ENCODE data around the gene MTHFR.
A peak's percentile ranks its signal among the peaks of the same experiment; 100 is the strongest.

The MTHFR gene

DNA sequence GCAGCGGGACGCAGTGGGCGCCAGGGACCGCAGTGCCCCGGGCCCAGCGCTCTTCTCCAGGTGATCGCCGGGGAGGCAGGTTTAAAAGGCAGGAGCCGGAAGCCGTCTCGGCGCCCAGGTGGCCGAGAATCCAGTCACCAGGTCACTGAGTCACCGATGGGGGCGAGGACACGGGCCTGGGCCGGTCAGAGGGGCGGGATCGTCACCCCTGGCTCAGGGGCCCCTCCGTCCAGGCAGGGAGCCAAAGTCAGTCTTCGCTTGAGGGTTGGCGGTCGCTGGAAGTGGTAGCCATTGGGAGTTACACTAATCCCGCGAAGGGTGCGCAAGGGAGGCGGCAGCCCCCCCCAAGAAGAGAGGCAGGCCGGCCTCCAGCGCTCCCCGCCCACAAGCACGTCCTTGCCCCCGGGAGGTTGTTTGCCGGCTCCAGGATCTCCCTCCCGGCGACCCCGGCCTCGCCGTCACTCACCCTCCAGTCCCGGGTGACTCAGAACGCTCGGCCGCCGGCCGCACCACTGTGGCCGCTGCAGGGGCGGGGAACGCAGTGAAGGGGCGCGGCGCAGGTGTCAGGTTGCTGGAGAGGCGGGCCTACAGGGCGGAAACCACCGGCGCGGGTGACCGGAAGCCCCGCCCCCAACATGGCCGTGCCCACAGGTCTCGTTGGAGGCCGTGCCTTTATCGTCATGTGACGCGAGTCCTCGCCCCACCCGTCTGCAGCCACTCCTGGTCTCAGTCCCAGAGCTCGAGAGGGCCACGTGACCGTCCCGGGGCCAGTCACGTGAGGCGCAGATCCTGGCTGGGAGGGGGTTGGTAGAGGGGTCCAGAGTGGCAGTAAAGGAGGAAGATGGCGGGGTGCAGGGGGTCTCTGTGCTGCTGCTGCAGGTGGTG, at the start of gene MTHFR, which contains the start of gene CLCN6:
MTHFR (minus strand) TSS at position 543 of the 885 bp plus-strand sequence. CDS start 2,848 bp downstream, outside the sequence.
CLCN6 (plus strand) TSS at position 770 of the 885 bp plus-strand sequence; CDS start at position 842, 72 bp downstream.
- peak; percentile 100 for DNase-seq

DNA sequence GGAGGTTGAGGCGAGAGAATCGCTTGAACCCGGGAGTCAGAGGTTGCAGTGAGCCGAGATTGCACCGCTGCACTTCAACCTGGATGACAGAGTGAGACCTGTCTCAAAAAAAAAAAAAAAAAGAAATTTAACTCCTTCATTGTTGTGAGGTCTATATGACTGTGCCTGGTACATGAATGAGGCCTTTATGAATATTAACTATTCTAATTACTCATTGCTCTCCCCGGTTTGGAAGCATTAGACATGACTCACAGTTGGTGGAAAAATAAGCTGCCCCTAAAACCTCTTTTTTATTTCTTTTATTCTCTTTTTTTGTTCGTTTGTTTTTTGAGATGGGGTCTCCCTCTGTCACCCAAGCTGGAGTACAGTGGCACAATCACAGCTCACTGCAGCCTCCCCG, 49.7 kb upstream of the MTHFR start:
- DNase-seq = no peak

DNA sequence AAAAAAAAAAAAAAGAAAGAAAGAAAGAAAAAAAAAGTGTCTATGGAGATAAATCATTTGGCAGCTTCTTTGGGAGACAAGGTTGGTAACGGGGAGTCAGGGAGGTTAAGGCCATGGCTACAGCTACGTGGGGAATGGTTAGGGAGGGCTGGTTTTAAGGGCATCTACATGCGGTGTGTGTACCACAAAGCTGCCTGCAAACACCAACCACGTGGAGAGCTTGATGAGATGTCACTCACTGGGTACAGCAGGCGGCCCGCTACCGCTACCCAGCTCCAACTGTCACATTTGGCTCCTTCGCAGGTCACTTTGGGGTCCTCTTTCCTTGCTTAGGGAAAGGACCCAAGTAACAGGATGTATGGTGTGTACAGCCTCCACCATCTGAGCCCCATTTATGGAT, 48.8 kb upstream of the MTHFR start:
- peak; percentile 19 for DNase-seq

DNA sequence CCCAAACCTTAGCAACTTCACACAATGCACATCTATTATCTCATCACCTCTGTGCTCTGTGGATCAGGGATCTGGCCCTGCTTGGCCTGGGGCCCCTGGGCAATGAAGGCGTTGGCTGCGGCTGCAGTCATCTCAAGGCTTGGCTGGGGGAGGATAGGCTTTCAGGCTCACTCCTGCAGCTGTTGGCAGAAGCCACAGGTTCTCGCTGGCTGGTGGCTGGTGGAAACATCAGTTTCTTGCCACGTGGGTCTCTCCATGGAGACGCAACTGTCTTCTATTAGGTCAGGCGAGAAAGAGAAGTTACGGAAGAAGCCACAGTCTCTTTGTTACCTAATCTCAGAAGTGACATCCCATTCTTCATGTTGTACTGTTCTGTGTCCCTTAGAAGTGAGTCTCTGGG, 45.4 kb upstream of the MTHFR start:
- no peak for DNase-seq

DNA sequence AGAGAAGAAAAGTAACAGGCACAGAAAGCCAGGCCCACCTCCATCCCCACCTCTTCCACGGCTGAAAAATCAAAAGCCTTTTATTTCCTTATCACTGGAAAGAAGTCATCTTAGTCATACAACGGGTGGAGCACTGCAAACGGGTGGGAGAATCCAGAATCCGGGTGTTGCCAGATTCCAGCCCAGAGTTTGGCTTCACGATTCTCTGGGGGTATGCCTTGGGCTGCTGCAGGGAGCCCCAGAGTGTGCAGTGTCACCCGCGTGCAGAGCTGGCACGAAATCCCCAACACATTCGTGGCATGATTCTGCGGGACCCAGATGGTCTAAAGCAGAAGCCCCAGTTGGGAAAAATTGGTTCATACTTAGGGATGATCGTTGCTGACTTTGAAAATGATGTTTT, 44.4 kb upstream of the MTHFR start:
- DNase-seq = no peak

DNA sequence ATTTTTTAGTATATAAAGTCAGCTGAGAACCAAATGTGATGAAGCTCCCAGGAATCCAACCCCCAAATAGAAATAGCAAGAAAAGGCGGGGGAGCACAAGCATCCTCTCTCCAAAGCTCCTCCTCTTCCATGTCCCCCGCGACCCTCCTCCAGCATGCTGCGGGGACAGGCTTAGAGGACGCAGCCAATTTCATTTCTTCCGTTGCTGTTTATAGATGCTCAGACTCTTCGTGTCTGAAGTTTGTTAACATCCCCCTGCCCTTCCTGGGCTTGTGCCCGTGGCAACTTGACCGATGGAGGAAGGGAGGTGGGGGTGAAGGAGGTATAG, 42.6 kb upstream of the MTHFR start:
- DNase-seq = peak; percentile 54

DNA sequence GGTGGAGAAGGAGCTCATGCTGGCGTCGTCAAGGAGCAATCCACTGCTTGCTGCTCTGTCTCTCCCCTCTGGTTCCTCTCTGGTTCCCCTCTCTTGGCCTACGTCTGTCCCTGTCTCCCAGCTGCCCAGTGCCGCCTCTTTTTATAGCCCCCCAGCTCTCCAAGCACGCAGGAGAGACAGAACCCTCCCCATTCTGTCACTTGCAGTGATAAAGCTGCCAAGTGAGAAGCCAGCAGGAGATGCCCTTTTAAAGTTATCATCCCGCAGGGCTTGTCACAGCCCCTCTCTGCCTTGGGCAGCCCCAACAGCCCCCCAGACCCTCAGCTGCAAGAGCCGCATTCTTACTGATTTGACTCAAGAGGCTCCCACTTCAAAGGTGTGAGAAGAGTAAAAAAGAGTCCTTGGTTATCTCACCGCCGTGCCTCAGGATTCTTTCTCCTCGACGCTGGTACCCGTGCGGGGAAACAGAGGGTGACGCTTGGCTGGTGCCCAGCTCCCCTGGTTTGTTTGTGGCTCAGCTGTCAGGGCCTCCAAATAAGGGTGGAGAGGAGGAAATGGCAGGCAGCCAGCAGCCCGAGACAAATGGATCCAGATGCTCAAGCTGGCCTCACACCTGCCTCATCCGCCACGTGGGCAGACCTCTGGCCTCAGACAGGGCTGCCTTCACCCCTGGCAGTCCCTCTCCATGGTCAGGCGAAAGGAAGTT, 42.1 kb upstream of the MTHFR start, which contains the start of gene NPPA:
NPPA (minus strand) TSS at position 117 of the 706 bp plus-strand sequence; CDS start at position 18, 99 bp downstream.
- peak; percentile 73 for DNase-seq

DNA sequence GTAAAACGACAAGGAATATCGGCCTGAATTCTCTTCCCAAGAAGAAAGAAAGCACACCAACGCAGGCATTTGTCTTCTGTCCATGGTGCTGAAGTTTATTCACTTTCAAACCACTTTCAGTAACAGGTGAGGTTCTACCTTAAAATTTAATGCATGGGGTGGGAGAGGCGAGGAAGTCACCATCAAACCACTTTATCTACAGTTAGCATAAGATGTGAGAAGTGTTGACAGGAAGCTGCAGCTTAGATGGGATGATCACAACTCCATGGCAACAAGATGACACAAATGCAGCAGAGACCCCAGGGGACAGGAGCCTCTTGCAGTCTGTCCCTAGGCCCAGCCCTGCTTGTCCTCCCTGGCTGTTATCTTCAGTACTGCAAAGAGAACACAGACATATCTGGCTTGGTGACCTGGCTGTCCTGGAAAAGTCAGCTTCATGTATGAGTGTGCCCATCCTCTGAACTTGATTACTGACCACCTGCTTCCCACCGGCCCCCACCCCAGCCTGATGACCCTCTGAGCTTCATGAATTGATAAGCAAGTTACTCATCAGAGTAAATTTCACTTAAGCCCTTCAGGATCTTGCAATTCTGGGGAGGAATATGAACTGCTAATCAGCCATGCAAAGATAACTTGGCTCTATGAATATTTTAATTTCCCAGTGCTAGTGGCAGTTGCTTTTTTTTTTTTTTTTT, 40.0 kb upstream of the MTHFR start:
- peak; percentile 87 for DNase-seq

DNA sequence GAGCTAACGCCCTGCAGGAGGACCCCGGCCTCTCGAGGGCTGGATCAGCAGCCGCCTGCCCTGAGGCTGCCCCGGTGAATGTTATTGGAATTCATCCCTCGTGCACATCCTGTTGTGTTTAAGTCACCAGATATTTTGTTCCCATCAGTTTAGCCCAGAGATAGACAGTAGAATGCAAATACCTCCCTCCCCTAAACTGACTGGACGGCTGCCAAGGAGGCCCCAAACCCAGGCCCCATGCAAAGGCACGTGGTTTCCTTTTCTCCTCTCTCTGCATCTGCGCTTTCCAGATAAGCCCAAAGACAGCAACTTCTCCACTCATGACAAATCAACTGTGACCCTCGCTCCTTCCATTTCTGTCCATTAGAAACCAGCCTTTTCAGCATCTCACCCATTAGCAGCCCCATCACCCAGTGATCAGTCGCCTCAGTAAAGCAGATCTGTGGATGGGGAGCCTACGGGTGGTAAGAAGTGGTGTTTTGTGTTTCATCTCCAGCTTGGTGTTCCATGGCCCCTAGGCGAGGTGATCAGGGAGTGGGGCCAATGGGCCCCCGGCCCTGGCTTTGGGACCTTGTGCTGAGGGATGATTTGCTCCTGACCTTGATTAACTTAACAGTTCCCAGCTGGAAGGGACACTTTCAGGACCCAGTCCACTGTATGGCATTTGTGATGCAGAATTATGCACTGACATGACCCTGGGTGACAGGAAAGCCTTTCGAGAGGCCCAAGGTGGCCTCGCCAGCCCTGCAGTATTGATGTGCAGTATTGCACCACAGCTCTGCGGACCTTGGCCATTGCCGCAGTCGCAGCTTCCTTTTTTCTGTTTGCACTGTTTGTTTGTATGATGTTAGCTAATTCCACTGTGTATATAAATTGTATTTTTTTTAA, 36.6 kb upstream of the MTHFR start:
- DNase-seq = peak; percentile 35

DNA sequence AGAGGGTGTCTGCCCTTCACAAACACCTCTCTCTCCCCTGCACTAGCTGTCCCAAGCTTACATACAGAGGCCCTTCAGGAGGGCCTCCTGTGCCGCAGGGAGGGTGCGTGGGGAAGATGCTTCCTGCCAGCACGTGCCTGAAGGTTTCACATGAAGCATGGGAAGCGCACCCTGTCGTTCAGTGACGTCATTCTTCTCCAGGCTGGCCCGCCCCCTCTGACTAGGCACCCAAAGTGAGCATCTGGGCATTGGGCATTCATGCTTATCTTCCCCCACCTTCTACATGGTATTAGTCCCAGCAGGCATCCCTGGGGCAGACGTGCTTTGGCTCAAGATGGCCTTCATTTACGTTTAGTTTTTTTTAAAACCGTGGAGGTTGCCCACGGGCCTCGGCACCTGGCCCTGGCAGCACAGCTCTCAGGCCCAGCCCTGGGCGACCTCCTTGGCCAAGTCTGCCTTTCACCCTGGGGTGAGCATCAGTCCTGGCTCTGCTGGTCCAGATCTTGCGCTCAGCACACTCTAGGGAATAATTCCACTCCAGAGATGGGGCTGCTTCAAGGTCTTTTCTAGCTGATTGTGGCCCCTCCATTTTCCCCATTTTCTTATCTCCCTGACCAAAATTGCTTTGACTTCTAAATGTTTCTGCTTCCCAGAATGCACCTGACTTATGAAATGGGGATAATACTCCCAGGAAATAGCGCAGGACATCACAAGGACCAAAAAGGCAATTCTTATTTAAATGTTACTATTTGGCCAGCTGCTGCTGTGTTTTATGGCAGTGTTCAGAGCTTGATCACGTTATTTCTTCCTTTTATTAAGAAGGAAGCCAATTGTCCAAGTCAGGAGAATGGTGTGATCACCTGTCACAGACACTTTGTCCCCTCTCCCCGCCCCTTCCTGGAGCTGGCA, 35.7 kb upstream of the MTHFR start:
- DNase-seq = peak; percentile 87

DNA sequence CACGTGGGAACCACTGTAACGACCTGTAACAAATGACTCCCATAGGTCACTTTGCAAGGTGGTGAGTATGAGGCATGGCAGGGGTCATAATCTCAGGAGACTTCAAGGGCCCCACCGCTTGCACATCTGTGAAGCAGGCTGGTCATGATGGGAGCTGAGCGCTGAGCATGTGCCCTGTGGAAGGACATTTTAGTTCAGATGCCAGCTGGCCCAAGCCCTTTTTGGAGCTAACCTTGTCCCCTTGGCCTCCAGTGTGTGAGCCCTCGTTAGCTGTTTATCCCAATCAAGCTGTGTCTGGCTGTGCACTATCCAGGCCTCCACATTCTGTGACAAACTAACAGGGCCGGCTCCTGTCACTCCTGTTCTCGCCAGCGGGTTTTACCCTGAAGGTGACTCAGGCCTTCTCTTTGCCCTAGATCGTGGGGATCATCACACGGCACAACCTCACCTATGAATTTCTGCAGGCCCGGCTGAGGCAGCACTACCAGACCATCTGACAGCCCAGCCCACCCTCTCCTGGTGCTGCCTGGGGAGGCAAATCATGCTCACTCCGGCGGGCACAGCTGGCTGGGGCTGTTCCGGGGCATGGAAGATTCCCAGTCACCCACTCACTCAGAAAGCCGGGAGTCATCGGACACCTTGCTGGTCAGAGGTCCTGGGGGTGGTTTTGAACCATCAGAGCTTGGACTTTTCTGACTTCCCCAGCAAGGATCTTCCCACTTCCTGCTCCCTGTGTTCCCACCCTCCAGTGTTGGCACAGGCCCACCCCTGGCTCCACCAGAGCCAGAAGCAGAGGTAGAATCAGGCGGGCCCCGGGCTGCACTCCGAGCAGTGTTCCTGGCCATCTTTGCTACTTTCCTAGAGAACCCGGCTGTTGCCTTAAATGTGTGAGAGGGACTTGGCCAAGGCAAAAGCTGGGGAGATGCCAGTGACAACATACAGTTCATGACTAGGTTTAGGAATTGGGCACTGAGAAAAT, 34.3 kb upstream of the MTHFR start:
- DNase-seq = peak; percentile 42

DNA sequence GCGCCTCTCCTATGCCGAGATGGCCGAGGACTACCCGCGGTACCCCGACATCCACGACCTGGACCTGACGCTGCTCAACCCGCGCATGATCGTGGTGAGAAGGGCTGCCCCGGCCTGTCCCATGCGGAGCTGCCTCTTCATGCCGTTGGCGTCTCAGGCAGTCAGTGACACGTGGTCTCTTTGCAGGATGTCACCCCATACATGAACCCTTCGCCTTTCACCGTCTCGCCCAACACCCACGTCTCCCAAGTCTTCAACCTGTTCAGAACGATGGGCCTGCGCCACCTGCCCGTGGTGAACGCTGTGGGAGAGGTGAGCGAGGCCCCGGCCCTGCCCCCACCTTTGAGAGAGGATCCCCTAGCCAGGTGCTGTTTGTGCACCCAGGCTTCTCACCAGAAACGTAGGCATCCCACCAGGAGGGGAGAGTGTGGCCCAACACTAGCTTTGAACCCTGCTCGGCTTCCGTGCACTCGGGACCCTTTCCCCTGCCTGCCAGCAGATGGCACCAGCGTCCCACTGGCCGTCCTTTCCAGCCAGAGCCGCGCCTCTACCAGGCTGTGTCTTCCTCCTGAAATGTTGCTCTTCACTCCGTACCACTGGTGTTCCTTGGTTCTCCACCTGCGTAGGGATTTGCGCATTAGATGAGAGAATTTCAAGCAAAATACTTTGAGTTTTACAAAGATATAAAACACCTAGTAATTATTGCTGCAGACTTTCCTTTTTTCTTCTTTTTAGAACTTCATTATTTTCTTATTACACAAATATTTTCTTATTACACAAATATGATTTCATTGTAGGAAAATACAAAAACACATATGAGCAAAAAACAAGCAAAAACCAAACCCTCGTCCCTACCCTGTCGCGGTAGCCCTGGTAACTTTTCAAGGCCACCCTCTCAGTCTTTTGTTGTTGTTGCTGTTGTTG, 32.8 kb upstream of the MTHFR start:
- peak; percentile 84 for DNase-seq

DNA sequence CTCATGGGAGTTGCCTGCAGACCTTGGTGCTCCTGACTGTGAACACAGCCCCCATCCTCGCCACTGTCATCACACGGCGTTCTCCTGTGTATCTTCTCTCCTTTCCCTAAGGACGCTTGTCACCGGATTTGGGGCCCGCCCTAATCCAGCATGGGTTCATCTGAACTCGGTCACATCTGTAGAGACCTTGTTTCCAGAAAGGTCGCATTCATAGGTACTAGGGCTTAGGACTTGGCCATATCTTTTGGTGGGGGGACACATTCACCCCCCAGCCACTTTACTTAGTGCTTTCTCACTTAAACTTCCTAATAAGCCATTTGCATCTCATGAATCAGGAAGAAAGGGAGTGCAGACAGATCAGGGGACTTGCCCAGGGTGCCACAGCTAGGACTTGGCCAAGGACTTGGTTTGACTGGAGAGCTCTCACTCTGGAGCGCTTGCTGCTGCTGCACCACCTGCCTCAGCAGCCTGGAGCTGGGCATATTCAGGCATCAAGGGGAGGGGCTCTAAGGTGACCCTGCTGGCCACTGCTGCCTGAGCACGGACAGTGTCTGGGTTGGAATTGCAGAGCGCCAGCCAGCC, 32.1 kb upstream of the MTHFR start:
- no peak for DNase-seq

DNA sequence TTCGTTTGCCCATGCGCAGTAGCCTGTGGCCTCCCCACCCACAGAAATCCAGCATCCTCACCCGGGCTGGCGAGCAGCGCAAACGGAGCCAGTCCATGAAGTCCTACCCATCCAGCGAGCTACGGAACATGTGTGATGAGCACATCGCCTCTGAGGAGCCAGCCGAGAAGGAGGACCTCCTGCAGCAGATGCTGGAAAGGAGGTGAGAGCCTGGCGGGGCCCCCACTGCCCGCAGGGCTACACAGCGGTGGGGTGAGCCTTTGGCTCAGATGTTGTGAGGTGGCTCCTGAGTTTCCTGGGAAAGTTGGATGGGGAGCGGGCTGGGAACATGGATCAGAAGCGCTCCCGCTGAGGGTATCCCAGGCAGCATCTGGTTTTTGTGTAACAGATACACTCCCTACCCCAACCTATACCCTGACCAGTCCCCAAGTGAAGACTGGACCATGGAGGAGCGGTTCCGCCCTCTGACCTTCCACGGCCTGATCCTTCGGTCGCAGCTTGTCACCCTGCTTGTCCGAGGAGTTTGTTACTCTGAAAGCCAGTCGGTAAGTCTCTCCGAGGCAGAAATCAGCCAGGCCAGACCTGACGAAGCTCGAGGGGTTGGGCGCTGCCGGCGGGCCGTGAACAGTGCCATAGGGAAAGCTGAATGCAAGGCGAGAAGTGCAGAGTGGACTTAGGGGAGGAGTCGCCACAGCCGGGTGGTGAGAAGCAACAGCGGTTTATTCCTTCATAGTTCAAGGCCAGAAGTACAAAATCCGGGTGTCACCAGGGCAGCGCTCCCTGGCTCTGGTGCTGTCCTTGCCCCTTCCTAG, 31.4 kb upstream of the MTHFR start:
- no peak for DNase-seq

DNA sequence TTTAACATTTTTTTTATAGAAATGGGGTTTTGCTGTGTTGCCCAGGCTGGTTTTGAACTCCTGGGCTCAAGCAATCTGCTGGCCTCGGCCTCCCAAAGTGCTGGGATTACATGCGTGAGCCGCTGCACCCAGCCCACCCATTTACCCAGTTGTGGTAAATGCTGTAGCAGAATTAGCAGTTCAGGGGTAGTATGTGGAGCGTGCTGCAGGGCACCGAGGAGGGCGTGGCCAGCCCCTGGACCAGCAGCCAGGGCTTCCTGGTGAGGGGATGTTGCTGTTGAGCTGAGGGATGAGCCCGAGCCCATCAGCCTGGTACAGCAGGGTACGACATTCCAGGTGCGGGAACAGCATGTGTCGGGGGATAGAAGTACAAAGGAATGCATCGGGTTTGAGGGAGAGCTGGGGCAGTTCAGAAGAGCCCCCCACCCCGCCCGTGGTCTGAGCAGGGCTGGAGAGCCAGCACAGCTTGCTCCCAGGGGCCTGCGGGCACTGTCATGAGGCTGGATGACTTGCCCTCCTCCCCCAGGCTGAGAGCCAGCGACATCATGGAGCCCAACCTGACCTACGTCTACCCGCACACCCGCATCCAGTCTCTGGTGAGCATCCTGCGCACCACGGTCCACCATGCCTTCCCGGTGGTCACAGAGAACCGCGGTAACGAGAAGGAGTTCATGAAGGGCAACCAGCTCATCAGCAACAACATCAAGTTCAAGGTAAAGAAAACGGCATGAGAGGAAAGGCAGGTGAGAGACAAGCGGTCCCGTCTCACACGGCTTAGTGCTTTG, 29.9 kb upstream of the MTHFR start:
- no peak for DNase-seq

DNA sequence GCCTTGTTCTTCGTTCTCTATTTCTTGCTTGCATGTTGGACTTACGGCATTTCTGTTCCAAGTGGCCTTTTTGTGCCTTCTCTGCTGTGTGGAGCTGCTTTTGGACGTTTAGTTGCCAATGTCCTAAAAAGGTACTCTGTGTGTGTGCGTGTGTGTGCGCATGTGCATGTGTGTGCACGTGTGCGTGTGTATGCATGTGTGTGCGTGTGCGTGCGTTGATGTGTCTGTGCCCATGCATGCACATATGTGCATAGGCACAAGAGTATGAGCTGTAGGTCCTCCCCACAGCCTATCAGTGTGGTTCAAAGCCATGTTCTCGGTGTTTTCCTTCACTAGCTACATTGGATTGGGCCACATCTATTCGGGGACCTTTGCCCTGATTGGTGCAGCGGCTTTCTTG, 28.1 kb upstream of the MTHFR start:
- DNase-seq = no peak

DNA sequence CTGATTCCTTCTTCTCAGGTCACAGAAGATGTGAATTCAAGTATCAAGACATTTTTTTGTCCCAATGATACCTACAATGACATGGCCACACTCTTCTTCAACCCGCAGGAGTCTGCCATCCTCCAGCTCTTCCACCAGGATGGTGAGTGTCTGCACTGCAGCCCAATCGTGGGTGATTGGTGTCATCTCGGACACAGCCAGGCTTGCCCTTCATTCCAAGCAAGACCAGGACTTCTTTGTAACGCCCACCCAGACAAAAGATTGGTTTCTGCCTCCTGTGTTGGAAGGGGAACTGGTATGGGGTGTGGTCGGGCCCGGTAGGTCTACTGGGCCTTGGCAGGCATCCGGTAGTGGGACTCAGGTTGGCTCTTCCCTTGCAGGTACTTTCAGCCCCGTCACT, 27.7 kb upstream of the MTHFR start:
- no peak for DNase-seq
